ENCODE data around the gene BPIFB6.
"Not testable (repeated sequence)": the region's sequence is repeated elsewhere in the genome, so short reads cannot be mapped to it uniquely, and the experiment has no call there.

The BPIFB6 gene

DNA sequence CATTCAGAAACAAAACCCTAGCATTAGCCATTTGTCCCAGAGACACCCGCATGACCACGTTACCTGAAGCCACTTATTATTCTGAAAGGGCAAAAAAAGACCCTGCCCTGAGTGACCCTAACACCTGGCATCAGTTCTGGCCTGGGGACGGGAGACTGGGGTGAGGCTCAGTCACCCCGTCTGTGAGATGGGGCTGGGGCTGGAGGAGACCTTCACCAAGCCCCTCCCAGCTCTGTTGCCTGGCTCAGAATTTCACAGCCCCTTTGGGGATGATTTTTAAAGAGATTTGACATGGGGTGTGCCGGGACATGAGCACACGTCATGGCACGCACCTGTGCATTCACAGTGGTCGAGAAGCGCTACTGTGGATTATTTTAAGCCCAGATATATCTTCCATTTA is 1.4 kb upstream of the BPIFB6 start:
- Mint-ChIP-seq H3K9me3 (peaks cover 5% of the 10 kb centered on the region), H3K4me3 (no peak overlapping the region)

DNA sequence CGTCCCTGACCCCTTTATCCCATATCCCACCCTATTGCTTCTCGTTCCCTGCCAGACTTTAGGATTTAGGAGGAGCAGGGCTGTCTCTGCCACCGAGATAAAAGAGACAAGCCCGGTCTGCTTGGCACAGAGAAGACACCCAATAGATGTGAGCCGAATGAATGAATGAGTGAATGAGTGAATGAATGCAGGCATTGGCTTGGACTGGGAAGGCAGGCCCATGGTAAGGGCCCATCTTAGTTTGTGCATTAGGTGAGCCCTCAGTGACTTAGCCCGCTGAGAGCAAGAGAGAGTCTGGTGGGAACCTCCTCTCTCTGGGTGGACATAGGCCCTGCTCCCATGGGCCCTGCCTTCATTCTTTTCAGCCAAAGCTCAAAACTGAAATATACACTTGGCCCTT is 879 bp upstream of the BPIFB6 start:
- Mint-ChIP-seq H3K36me3 (ENCODE audit: low read depth) (no peaks in the 10 kb centered on the region), H3K9me3 (peaks cover 5% of the 10 kb centered on the region), H3K27me3 (no peaks in the 10 kb centered on the region), H3K27ac (no peak overlapping the region), H3K4me3 (no peak overlapping the region), H3K4me1 (ENCODE audit: low read depth) (no peaks in the 10 kb centered on the region)

More for the DNA sequence above, 1.4 kb upstream of the BPIFB6 start:
- no peaks in the 10 kb centered on the region for H3K27me3 Mint-ChIP-seq
- no peaks in the 10 kb centered on the region for H3K36me3 Mint-ChIP-seq (ENCODE audit: low read depth)
- no peak overlapping the region for H3K27ac Mint-ChIP-seq
- no peaks in the 10 kb centered on the region for H3K4me1 Mint-ChIP-seq (ENCODE audit: low read depth)

DNA sequence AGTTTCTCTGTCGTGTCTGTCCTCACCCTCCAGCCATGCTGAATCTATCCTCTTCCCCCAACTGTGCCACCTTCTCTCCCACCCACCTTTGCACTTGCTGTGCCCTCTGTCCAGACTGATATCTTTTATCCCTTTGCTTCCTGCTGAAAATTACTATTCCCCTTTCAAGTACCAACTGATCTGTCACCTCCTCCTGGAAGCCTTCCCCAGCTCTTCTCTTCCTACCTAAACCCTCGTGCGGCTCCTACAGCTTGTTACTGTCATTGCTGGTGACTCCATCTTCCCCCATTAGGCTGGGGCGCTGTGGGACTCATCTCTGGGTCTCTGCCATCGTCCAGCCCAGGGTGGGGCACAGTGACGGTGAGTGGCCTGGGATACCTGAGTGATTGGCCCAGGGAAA is 1.1 kb downstream of the BPIFB6 start:
- no peaks in the 10 kb centered on the region for H3K36me3 Mint-ChIP-seq (ENCODE audit: low read depth)
- H3K4me3 Mint-ChIP-seq: no peak overlapping the region
- no peaks in the 10 kb centered on the region for H3K27me3 Mint-ChIP-seq
- peaks cover 5% of the 10 kb centered on the region for H3K9me3 Mint-ChIP-seq
- H3K27ac Mint-ChIP-seq: no peak overlapping the region
- no peaks in the 10 kb centered on the region for H3K4me1 Mint-ChIP-seq (ENCODE audit: low read depth)

GRCh38 chr20:33033381-33033780 is 1.9 kb downstream of the BPIFB6 start:
- Mint-ChIP-seq H3K4me1 (ENCODE audit: low read depth) (no peaks in the 10 kb centered on the region), H3K4me3 (no peak overlapping the region), H3K27ac (no peak overlapping the region), H3K9me3 (peaks cover 5% of the 10 kb centered on the region), H3K27me3 (no peaks in the 10 kb centered on the region), H3K36me3 (ENCODE audit: low read depth) (no peaks in the 10 kb centered on the region)

DNA sequence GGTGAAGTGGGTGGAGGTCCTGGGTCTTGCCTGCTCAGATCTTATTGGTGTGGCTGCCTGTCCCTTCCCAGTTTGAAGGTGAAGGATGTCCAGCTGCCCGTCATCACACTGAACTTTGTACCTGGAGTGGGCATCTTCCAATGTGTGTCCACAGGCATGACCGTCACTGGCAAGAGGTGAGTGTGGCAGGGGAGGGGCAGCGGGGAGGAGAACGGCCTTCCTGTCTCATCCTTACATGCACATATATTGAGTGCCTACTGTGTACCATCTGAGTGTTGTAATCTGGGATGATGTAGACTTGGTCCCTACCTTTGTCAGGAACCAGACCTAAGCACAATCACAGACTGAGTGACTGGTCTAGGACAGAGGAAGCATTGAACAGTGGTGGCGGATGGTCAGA is 2.7 kb downstream of the BPIFB6 start:
- peaks cover 5% of the 10 kb centered on the region for H3K9me3 Mint-ChIP-seq

DNA sequence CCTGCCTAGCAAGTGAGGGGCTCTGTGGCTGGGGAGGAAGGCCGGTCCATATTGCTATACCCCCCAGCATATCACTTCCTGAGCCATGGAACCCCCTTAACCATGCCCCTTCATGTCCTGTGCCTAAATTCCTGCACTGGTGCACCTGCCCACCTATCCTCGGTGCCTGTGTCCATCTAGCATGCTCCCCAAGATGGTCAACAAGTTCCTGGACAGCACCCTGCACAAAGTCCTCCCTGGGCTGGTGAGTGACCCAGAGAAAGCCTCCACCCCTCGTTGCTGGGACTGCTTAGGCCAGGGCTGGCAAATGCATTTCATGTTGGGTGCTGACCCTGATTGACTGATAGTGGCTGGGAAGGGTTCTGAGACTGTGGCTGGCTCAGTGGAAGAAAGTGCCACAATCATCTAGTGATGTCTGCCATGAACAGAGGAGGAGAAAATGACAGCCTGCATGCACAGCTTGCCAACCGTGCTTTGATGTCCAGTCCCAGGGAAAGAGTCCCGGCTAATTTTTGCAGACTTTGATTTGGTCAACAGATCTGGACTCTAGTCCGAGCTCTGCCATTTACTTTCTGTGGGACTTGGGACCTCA is 3.5 kb downstream of the BPIFB6 start:
- peaks cover 5% of the 10 kb centered on the region for H3K9me3 Mint-ChIP-seq
- no peak overlapping the region for H3K4me3 Mint-ChIP-seq
- H3K27me3 Mint-ChIP-seq: no peaks in the 10 kb centered on the region
- no peaks in the 10 kb centered on the region for H3K36me3 Mint-ChIP-seq (ENCODE audit: low read depth)
- H3K27ac Mint-ChIP-seq: no peak overlapping the region
- no peaks in the 10 kb centered on the region for H3K4me1 Mint-ChIP-seq (ENCODE audit: low read depth)

More for the DNA sequence above, 2.7 kb downstream of the BPIFB6 start:
- no peaks in the 10 kb centered on the region for H3K36me3 Mint-ChIP-seq (ENCODE audit: low read depth)
- no peaks in the 10 kb centered on the region for H3K4me1 Mint-ChIP-seq (ENCODE audit: low read depth)
- H3K27me3 Mint-ChIP-seq: no peaks in the 10 kb centered on the region
- no peak overlapping the region for H3K4me3 Mint-ChIP-seq
- no peak overlapping the region for H3K27ac Mint-ChIP-seq

DNA sequence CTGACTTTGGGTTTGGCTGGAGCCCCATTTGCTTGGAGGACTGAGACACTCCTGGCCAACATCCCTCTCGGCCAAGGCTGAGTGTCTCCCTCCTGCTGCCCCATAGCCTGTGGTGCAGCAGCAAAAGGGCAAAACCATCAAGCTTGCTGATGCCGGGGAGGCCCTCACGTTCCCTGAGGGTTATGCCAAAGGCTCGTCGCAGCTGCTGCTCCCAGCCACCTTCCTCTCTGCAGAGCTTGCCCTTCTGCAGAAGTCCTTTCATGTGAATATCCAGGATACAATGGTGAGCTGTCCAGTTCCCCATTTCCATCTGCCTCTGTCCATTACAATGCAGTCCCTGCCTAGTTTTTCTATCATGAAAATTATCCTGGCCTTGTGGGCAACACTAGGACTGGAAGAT is 6.0 kb downstream of the BPIFB6 start:
- H3K9me3 Mint-ChIP-seq: peaks cover 5% of the 10 kb centered on the region
- H3K4me3 Mint-ChIP-seq: no peak overlapping the region
- no peaks in the 10 kb centered on the region for H3K27me3 Mint-ChIP-seq
- no peaks in the 10 kb centered on the region for H3K36me3 Mint-ChIP-seq (ENCODE audit: low read depth)
- H3K27ac Mint-ChIP-seq: no peak overlapping the region
- H3K4me1 Mint-ChIP-seq (ENCODE audit: low read depth): no peaks in the 10 kb centered on the region

GRCh38 chr20:33038243-33038642 is 6.8 kb downstream of the BPIFB6 start:
- Mint-ChIP-seq H3K4me3 (no peak overlapping the region), H3K36me3 (ENCODE audit: low read depth) (no peaks in the 10 kb centered on the region), H3K4me1 (ENCODE audit: low read depth) (no peaks in the 10 kb centered on the region), H3K27me3 (no peaks in the 10 kb centered on the region), H3K27ac (no peak overlapping the region), H3K9me3 (peaks cover 2% of the 10 kb centered on the region)

DNA sequence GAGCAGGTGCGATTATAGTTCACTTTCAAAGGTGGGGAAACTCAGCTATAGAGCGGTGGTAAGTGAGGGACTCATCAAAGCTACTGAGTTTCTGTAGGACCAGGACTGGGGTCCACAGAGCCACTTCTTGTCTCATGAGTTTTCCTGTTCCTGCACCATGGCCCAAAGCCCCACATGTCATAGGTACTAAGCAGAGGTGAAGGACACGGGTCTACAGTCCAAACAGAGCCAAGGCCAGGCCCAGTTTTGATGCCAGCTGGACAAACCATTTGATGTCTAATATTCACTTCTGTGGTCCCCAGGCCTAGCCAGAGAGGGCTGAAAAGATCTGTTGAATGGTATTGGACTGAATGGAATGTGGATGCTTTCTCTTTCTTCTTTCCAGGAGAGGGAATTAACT is 11.0 kb downstream of the BPIFB6 start:
- Mint-ChIP-seq H3K4me3 (no peak overlapping the region), H3K9me3 (peaks cover 13% of the 10 kb centered on the region), H3K36me3 (ENCODE audit: low read depth) (peaks cover 9% of the 10 kb centered on the region), H3K4me1 (ENCODE audit: low read depth) (no peaks in the 10 kb centered on the region), H3K27ac (no peak overlapping the region), H3K27me3 (no peaks in the 10 kb centered on the region)

GRCh38 chr20:33042983-33043730 is 11.7 kb downstream of the BPIFB6 start:
- Mint-ChIP-seq H3K27ac (no peak overlapping the region), H3K27me3 (no peaks in the 10 kb centered on the region), H3K4me3 (no peak overlapping the region), H3K4me1 (ENCODE audit: low read depth) (no peaks in the 10 kb centered on the region), H3K9me3 (peaks cover 13% of the 10 kb centered on the region), H3K36me3 (ENCODE audit: low read depth) (peaks cover 9% of the 10 kb centered on the region)

- no peaks in the 10 kb centered on the region for H3K4me1 Mint-ChIP-seq (ENCODE audit: low read depth)
- H3K9me3 Mint-ChIP-seq: peaks cover 13% of the 10 kb centered on the region
- no peak overlapping the region for H3K27ac Mint-ChIP-seq
- H3K27me3 Mint-ChIP-seq: no peaks in the 10 kb centered on the region
- no peak overlapping the region for H3K4me3 Mint-ChIP-seq
- peaks cover 9% of the 10 kb centered on the region for H3K36me3 Mint-ChIP-seq (ENCODE audit: low read depth)
Measured at GRCh38 chr20:33043731-33044181, 12.3 kb downstream of the BPIFB6 start.

DNA sequence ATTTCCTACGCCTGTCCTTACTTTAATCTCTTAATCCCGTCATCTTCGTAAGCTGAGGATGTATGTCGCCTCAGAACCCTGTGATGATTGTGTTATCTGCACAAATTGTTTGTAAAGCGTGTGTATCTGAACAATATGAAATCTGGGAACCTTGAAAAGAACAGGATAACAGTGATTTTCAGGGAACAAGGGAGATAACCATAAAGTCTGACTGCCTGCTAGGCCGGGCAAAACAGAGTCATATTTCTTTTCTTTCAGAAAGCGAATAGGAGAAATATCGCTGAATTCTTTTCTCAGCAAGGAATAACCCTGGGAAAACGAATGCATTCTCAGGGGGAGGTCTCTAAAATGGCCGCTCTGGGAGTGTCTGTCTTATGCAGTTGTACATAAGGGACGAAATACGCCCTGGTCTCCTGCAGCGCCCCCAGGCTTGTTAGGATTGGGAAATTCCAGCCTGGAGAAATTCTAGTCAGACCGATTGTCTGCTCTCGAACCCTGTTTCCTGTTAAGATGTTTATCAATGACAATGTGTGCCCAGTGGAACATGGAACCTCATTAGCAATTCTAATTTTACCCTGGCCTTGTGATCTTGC is 13.8 kb downstream of the BPIFB6 start:
- not testable (repeated sequence) for H3K4me3 Mint-ChIP-seq; H3K36me3 Mint-ChIP-seq (ENCODE audit: low read depth); H3K27me3 Mint-ChIP-seq

GRCh38 chr20:33046412-33046811 is 15.0 kb downstream of the BPIFB6 start:
- no peak overlapping the region for H3K27ac Mint-ChIP-seq
- peaks cover 13% of the 10 kb centered on the region for H3K9me3 Mint-ChIP-seq
- no peak overlapping the region for H3K4me3 Mint-ChIP-seq

More for the DNA sequence above, 13.8 kb downstream of the BPIFB6 start:
- H3K4me1 Mint-ChIP-seq (ENCODE audit: low read depth); H3K27ac Mint-ChIP-seq: not testable (repeated sequence)
- H3K9me3 Mint-ChIP-seq: peaks cover 13% of the 10 kb centered on the region

GRCh38 chr20:33051333-33051732 is 19.9 kb downstream of the BPIFB6 start:
- Mint-ChIP-seq H3K27me3 (no peaks in the 10 kb centered on the region), H3K4me3 (no peak overlapping the region), H3K9me3 (peaks cover 4% of the 10 kb centered on the region), H3K4me1 (ENCODE audit: low read depth) (no peaks in the 10 kb centered on the region), H3K27ac (no peak overlapping the region), H3K36me3 (ENCODE audit: low read depth) (no peaks in the 10 kb centered on the region)

More at GRCh38 chr20:33046412-33046811, 15.0 kb downstream of the BPIFB6 start:
- Mint-ChIP-seq H3K4me1 (ENCODE audit: low read depth) (no peaks in the 10 kb centered on the region), H3K27me3 (no peaks in the 10 kb centered on the region), H3K36me3 (ENCODE audit: low read depth) (peaks cover 9% of the 10 kb centered on the region)

DNA sequence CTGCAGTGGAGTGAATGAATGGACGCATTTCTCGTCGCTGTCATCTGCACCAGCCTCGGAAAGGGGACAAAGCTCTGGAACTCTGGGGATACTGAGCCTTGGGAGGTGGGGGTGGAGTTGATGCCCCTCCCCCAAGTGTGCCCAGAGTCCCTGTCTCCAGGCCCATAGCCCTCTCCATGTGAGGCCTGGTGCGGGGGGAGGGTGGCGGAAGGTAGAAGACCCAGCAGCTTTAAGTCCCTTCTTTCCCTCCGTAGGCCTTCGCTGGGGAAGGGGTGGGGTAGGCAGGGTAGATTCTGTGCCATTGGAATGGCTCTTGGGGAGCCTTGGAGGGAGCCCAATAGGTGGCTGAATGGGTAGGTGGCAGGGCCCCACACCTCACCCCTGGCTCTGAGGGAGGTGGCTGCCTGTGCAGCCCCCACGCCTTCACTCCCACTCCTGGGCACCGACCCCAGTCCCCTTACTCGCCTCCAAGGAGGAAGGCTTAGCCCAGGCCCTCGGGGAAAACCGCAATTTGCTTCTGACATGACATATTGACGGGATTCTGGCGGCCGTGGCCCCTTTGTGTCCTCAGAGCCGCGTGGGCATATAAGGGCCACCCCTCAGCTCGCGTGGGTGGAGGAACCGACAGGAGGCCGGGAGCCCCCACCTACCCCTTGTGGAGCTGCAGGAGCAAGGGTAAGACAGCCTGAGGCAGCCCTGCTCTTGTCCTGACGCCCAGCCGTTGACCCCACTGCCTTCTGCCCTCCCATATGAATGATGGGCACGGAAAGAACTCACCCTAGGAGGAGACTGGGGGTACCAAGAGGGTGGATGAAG is 22.1 kb downstream of the BPIFB6 start, which contains the start of gene BPIFB3:
TSS of gene BPIFB3 (plus strand) at position 613 of the 816 bp plus-strand sequence. CDS start 1,533 bp downstream, outside the sequence.
- Mint-ChIP-seq H3K27me3 (no peaks in the 10 kb centered on the region), H3K36me3 (ENCODE audit: low read depth) (no peaks in the 10 kb centered on the region), H3K9me3 (no peaks in the 10 kb centered on the region), H3K4me1 (ENCODE audit: low read depth) (no peaks in the 10 kb centered on the region), H3K27ac (no peak within 1 kb of the TSS), H3K4me3 (no peak within 1 kb of the TSS)
